Measurements from ENCODE around the gene ASPN.

Gene ASPN

GRCh38 chr9:92517046-92517445, 34.7 kb upstream of the ASPN start:
- ChIA-PET POLR2A (no interaction called here), CTCF (no interaction called here)
- DNase-seq (ENCODE audit: extremely low spot score): no peak
- TF ChIP-seq LEF1 (IDR thresholded peaks at IDR 0.05; ENCODE audit: borderline replicate concordance): no peak
- no peak for TF ChIP-seq ARNT (IDR thresholded peaks at IDR 0.05)
- TF ChIP-seq CTBP1 (IDR thresholded peaks at IDR 0.05; ENCODE audit: borderline replicate concordance): no peak

GRCh38 chr9:92516521-92516920, 34.2 kb upstream of the ASPN start:
- POLR2A ChIA-PET: no interaction called here
- no peak for DNase-seq (ENCODE audit: extremely low spot score)
- CTCF ChIA-PET: no interaction called here
- TF ChIP-seq PKNOX1 (IDR thresholded peaks at IDR 0.05): no peak
- no peak for TF ChIP-seq CTBP1 (IDR thresholded peaks at IDR 0.05; ENCODE audit: borderline replicate concordance)
- no peak for TF ChIP-seq ELF4 (IDR thresholded peaks at IDR 0.05)
- no peak for TF ChIP-seq ARNT (IDR thresholded peaks at IDR 0.05)
- no peak for TF ChIP-seq FOXK2 (IDR thresholded peaks at IDR 0.05)
- no peak for TF ChIP-seq TARDBP (IDR thresholded peaks at IDR 0.05)
- TF ChIP-seq LEF1 (IDR thresholded peaks at IDR 0.05; ENCODE audit: borderline replicate concordance): no peak
- no peak for TF ChIP-seq HDGF (IDR thresholded peaks at IDR 0.05; ENCODE audit: borderline replicate concordance)
- no peak for TF ChIP-seq BHLHE40 (IDR thresholded peaks at IDR 0.05; ENCODE audit: borderline replicate concordance)

- ChIA-PET CTCF (no interaction called here), POLR2A (no interaction called here)
- no peak for TF ChIP-seq LEF1 (IDR thresholded peaks at IDR 0.05; ENCODE audit: borderline replicate concordance)
- no peak for TF ChIP-seq BHLHE40 (IDR thresholded peaks at IDR 0.05; ENCODE audit: borderline replicate concordance)
- no peak for TF ChIP-seq SUZ12 (IDR thresholded peaks at IDR 0.05)
- no peak for TF ChIP-seq SP1 (IDR thresholded peaks at IDR 0.05)
- no peak for TF ChIP-seq PKNOX1 (IDR thresholded peaks at IDR 0.05)
- TF ChIP-seq FOXK2 (IDR thresholded peaks at IDR 0.05): no peak
- no peak for TF ChIP-seq L3MBTL2 (conservative IDR thresholded peaks at IDR 0.05)
- no peak for TF ChIP-seq ZNF384 (IDR thresholded peaks at IDR 0.05)
- TF ChIP-seq ELF4 (IDR thresholded peaks at IDR 0.05): no peak
- no peak for TF ChIP-seq NFRKB (IDR thresholded peaks at IDR 0.05)
- TF ChIP-seq HDGF (IDR thresholded peaks at IDR 0.05; ENCODE audit: borderline replicate concordance): no peak
- TF ChIP-seq FOXM1 (IDR thresholded peaks at IDR 0.05; ENCODE audit: borderline replicate concordance): no peak
- TF ChIP-seq FOXA1 (IDR thresholded peaks at IDR 0.05): no peak
- no peak for TF ChIP-seq CTBP1 (IDR thresholded peaks at IDR 0.05; ENCODE audit: borderline replicate concordance)
- TF ChIP-seq TARDBP (IDR thresholded peaks at IDR 0.05): no peak
- no peak for TF ChIP-seq ARNT (IDR thresholded peaks at IDR 0.05)
- DNase-seq (ENCODE audit: extremely low spot score): no peak
Observed at GRCh38 chr9:92514635-92515034, 32.3 kb upstream of the ASPN start.

GRCh38 chr9:92513349-92513748, 31.0 kb upstream of the ASPN start:
- no peak for TF ChIP-seq BHLHE40 (IDR thresholded peaks at IDR 0.05; ENCODE audit: borderline replicate concordance)
- no peak for TF ChIP-seq L3MBTL2 (conservative IDR thresholded peaks at IDR 0.05)
- TF ChIP-seq FOXM1 (IDR thresholded peaks at IDR 0.05; ENCODE audit: borderline replicate concordance): no peak
- no peak for TF ChIP-seq SP1 (IDR thresholded peaks at IDR 0.05)
- no peak for TF ChIP-seq ARNT (IDR thresholded peaks at IDR 0.05)
- no peak for TF ChIP-seq LEF1 (IDR thresholded peaks at IDR 0.05; ENCODE audit: borderline replicate concordance)
- TF ChIP-seq TARDBP (IDR thresholded peaks at IDR 0.05): no peak
- no peak for TF ChIP-seq ELF4 (IDR thresholded peaks at IDR 0.05)
- TF ChIP-seq SUZ12 (IDR thresholded peaks at IDR 0.05): no peak
- TF ChIP-seq CTBP1 (IDR thresholded peaks at IDR 0.05; ENCODE audit: borderline replicate concordance): no peak
- TF ChIP-seq FOXK2 (IDR thresholded peaks at IDR 0.05): no peak
- TF ChIP-seq PKNOX1 (IDR thresholded peaks at IDR 0.05): no peak
- TF ChIP-seq NFRKB (IDR thresholded peaks at IDR 0.05): no peak
- CTCF ChIA-PET: no interaction called here
- no peak for DNase-seq (ENCODE audit: extremely low spot score)
- POLR2A ChIA-PET: no interaction called here

- CTCF ChIA-PET: no interaction called here
- POLR2A ChIA-PET: no interaction called here
- DNase-seq (ENCODE audit: extremely low spot score): no peak
- TF ChIP-seq L3MBTL2 (conservative IDR thresholded peaks at IDR 0.05): no peak
- no peak for TF ChIP-seq PKNOX1 (IDR thresholded peaks at IDR 0.05)
- TF ChIP-seq FOXK2 (IDR thresholded peaks at IDR 0.05): no peak
- no peak for TF ChIP-seq HDGF (IDR thresholded peaks at IDR 0.05; ENCODE audit: borderline replicate concordance)
- no peak for TF ChIP-seq ELF4 (IDR thresholded peaks at IDR 0.05)
- TF ChIP-seq FOXM1 (IDR thresholded peaks at IDR 0.05; ENCODE audit: borderline replicate concordance): no peak
Observed at GRCh38 chr9:92512622-92513021, 30.3 kb upstream of the ASPN start.

GRCh38 chr9:92510747-92511146, 28.4 kb upstream of the ASPN start:
- ChIA-PET POLR2A (no interaction called here), CTCF (no interaction called here)
- DNase-seq (ENCODE audit: extremely low spot score): no peak
- TF ChIP-seq ARNT (IDR thresholded peaks at IDR 0.05) (no peak), NFRKB (IDR thresholded peaks at IDR 0.05) (no peak), FOXM1 (IDR thresholded peaks at IDR 0.05; ENCODE audit: borderline replicate concordance) (no peak), FOXK2 (IDR thresholded peaks at IDR 0.05) (no peak), SUZ12 (IDR thresholded peaks at IDR 0.05) (no peak), BHLHE40 (IDR thresholded peaks at IDR 0.05; ENCODE audit: borderline replicate concordance) (no peak), CTBP1 (IDR thresholded peaks at IDR 0.05; ENCODE audit: borderline replicate concordance) (no peak), HDGF (IDR thresholded peaks at IDR 0.05; ENCODE audit: borderline replicate concordance) (no peak), ELF4 (IDR thresholded peaks at IDR 0.05) (no peak), TARDBP (IDR thresholded peaks at IDR 0.05) (no peak), SP1 (IDR thresholded peaks at IDR 0.05) (no peak)
